Activated CD4-positive, alpha-beta T cell treated with anti-CD3 and anti-CD28 coated beads, Interleukin-10, Interleukin-2, amounts not matched to agents 100 ng/mL and 50 ng/mL, durations not matched to agents 16 hours and 8 hours (primary cell): ENCODE measurements around the gene ZEB1.
"Not testable (repeated sequence)": the region's sequence is repeated elsewhere in the genome, so short reads cannot be mapped to it uniquely, and the experiment has no call there.

Experiments used
- DNase-seq: peaks from one replicate; pipeline ENCODE4 v3.0.0-alpha.2; 2020

ZEB1 gene

GRCh38 chr10:31372439-31372838, 53.4 kb downstream of the ZEB1 start:
- DNase-seq: no peak

GRCh38 chr10:31374146-31374696, 55.2 kb downstream of the ZEB1 start:
- no peak for DNase-seq

GRCh38 chr10:31381171-31381570, 62.2 kb downstream of the ZEB1 start:
- no peak for DNase-seq

DNA sequence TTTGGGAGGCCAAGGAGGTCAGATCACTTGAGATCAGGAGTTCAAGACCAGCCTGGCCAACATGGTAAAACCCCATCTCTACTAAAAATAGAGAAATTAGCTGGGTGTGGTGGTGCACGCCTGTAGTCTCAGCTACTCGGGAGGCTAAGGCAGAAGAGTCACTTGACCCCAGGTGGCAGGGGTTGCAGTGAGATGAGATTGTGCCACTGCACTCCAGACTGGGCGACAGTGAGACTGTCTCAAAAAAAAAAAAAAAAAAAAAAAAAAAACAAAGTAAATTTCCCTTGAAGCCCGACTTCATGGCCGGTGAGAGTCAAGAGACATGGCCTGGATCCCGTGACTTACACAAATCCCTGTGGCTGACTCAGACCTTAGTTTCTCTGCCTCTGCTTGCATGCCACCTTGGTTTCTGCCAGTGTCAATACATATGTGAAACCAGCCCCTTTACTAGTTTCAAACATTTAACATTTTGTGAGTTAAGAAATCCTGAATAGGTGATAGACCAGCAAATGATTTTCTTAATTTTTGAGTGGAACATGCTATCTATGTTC, 62.8 kb downstream of the ZEB1 start:
- DNase-seq: no peak

DNA sequence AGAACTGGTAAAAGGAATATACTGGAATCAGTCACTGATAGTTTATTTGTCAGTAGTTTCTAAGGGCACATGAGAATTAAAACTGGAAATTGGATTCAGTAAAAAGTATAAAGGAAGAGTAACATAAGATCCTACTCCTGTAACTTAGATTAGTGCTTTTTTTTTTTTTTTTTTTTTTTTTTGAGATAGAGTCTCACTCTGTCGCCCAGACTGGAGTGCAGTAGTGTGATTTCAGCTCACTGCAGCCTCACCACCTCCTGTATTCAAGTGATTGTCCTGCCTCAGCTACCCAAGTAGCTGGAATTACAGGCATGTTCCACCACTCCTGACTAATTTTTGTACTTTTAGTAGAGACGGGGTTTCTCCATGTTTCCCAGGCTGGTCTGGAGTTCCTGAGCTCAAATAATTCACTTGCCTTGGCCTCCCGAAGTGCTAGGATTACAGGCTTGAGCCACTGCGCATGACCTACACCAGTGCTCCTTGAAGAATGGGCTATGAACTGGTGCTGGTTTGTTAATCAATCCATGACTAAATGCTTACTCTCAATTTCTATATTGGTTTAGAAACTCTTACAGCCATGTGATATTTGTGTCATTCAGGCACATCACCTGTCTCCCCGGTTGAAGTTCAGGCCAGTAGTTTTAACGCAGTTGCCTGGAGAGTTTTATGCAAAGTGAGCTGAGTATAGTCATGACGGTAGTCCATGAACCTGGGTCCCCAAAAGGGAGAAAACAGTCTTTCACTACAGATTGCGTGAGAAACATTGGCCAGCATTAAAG, 65.0 kb downstream of the ZEB1 start:
- no peak for DNase-seq

- DNase-seq: no peak
These were observed 65.6 kb downstream of the ZEB1 start for GRCh38 chr10:31384589-31384949.

DNA sequence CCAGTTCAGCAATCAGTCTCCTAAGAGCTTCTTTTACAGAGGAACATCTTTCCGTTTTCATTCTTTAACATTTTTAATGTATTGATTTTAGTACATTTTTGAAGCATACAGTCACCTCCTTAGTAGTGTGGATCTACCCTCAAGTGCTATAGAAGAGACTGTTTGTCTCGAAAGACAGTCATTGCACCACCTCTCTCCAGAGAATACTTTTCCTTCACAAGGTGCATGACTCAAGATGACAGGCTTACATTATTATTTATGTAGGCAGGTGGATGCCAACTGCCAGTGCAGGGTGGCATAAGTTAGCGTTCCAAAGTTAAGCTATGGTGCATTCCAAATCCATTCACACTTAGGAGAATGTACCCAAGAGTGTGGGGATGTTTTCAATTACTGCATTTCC, 71.8 kb downstream of the ZEB1 start:
- DNase-seq: no peak

DNA sequence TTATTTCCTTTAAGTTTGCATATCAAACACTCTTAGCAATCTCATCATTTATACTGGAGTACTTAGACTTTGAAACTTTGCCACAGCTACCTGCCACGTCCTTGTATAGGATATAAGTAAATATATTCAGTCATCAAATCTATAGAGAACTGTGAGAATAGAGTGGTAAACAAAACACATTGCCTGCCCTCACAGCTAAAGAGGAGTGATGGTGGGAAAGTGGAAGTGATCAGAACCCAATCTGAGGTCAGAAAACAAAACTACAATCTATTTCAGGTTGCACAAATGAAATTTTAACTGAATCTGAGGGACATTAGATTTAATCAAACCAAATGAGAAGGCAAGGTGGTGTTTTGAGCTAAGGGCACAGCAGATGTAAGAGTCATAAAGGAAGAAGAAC, 74.8 kb downstream of the ZEB1 start:
- no peak for DNase-seq

DNA sequence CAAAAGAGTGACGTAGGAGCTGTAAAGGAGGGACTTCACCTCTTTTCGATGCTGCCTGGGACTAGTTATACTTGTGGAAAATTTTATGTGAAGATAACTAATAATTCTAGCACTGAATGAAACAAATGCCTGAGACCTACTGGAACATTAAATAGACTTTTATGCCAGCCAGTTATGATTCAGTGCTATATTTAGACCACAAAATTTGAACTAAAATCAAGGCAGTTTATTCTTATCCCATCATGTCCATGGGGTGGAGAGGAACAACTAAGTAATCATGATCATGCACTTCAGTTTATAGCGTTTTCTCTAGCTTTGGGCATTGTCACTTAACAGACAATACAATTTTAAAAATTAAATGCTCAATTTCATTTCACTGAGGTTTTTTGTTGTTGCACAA, 76.7 kb downstream of the ZEB1 start:
- DNase-seq: no peak

DNA sequence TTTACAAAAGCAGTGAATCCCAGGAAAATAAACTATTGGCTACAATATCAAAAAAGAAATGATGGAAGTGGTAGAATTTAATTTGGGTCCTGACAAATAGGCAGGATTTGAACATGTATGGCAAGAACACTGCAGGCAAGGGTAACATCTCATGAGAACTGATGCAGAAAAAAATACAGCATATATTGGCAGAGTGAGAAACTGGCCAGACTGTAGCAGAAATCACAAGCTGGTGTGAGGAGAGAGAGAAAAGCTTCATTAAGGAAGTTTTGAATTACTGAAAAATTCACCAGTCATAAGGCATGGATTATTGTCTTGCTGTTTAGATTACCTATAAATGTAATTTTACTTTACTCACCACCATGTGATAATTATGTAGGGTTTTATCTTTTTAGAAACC, 77.4 kb downstream of the ZEB1 start:
- DNase-seq: no peak

DNA sequence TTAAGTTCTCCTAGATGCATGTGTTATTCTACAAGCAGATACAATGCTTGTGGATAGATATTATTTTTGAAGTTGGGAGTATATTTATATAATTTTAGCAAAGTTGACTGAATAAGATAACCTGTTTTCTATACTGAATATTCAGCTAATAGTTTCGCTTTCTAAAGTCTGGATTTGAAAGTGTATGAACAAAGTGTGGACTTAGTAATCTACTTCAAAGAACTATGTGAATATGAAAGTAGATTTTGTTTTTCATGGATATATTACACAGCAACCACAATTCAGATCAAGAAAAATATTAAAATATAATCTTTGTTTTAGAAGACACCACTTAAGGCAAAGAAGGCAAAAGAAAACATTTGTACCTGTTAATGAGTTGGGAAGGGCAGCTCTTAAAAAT, 78.8 kb downstream of the ZEB1 start:
- no peak for DNase-seq

DNA sequence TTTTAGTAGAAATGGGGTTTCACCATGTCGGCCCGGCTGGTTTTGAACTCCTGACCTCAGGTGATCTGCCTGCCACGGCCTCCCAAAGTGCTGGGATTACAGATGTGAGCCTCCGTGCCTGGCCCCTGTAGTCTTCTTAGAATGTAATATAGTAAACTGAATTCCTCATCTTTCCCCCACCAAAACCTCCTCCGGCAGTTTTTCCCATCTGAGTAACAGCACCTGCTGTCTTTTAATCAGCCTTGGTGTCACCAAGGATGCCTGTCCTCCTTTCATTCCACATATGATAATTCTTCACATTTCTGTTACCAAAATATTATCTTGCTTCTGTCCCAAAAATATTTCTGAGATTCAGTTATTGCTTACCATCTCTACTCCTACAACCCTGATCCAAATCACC, 80.2 kb downstream of the ZEB1 start:
- no peak for DNase-seq

- no peak for DNase-seq
These were observed 80.6 kb downstream of the ZEB1 start for GRCh38 chr10:31399631-31400030.

- DNase-seq: no peak
These were observed 82.3 kb downstream of the ZEB1 start for GRCh38 chr10:31401287-31401686.

GRCh38 chr10:31404640-31405039, 85.6 kb downstream of the ZEB1 start:
- no peak for DNase-seq

GRCh38 chr10:31405829-31406228, 86.8 kb downstream of the ZEB1 start:
- not testable (repeated sequence) for DNase-seq

DNA sequence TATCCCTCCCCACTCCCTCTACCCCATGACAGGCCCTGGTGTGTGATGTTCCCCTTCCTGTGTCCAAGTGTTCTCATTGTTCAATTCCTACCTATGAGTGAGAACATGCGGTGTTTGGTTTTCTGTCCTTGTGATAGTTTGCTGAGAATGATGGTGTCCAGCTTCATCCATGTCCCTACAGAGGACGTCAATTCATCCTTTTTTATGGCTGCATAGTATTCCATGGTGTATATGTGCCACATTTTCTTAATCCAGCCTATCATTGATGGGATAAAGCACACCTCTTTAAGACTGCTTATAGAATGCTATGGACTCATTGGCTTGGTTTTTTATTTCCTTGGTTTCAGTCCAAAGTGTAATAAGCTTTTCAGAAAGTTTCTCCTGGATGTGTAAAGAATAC, 93.4 kb downstream of the ZEB1 start:
- DNase-seq: not testable (repeated sequence)

- no peak for DNase-seq
These were observed 94.3 kb downstream of the ZEB1 start for GRCh38 chr10:31413325-31413724.

DNA sequence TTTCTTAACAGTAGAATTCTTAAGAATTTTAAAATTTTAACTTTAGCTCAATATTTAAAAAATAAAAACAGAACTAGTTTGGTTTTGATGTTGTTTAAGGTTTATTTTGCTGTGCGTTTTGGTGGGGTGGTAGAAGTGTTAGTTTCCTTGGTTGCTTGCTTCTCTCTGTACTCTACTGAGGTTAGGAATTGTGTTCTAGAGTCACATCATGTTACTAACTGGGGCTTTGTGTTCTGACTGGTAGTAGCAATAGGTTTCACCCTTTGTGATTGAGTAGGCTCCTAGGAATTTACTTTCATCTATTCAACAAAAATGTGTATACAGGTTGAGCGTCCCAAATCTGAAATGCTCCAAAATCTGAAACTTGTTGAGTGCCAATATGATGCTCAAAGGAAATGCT, 99.5 kb downstream of the ZEB1 start:
- no peak for DNase-seq

GRCh38 chr10:31419394-31420063, 100.5 kb downstream of the ZEB1 start:
- DNase-seq: no peak

- no peak for DNase-seq
These were observed 102.3 kb downstream of the ZEB1 start for GRCh38 chr10:31421322-31421721.

GRCh38 chr10:31422634-31423033, 103.6 kb downstream of the ZEB1 start:
- DNase-seq: no peak

DNA sequence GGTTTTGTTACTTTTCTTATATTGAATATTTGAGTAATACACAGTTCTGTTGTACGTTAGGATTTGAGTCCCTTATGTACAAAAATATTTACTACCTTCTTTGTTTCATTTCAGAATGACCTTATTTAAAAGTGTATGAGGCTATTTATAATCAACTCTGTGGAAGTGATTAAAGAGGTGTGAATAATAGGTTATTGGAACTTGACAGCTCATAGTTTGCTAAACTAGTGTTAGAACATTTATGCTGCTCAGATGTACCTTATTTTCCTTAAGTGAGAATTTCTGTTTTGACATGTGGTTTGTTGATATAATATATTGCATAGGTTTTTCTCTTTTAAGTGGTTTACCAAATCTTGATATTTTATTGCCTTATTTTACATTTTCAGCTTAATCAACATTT, 105.5 kb downstream of the ZEB1 start:
- no peak for DNase-seq

DNA sequence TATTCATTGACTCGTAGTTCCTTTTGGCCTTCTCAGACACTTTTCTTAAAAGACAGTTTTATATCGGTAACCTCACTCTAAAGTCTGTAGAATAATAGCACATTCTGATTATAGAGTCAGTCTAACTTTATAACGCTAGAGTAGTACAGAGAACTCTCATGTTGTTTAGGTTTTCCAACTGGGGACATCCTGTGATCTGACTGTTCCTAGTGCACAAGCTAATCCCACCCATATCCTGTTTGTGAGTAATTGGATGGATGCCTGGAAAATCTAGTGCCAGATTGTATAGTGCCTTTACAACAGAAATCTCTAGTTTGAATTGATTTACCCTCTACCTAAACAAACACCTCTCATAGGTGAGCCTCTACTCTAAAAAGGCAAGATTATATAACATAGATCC, 107.4 kb downstream of the ZEB1 start:
- no peak for DNase-seq
